K562 (cell line): ENCODE results near the gene FCER2. TPM values are rescaled to one million over a fixed set of nuclear protein-coding genes. Genes with fewer than 3 reads are reported as not detected.

Experiments
- ATAC-seq: fragments of 200-7000 bp; cut with Tn5 transposase; 3 replicates; pipeline ENCODE4 v1.9.1; 2020; ENCODE audit warnings: moderate library complexity
- BruUV-seq: library from RNA; stranded (reverse); fragments of 400-500 nt; replicated peaks from 2 replicates; lab custom pipeline; 2021; lab: Mats Ljungman, UMichigan
- CTCF ChIA-PET: fragments of 300-600 bp; formaldehyde crosslinking; extraction: SDS; loops from one replicate; lab custom pipeline; 2021; ENCODE audit warnings: low intra/inter-chr PET ratio; lab: Yijun Ruan, JAX
- POLR2A ChIA-PET: fragments of 300-600, 350-650 bp; sonication (Branson Sonifier 250); formaldehyde crosslinking; extraction: SDS; loops from one replicate; lab custom pipeline; 2021; ENCODE audit warnings: antibody characterized with exemption, inconsistent platforms; lab: Yijun Ruan, JAX
- DNase-seq, 4 experiments: peaks; one replicate each; pipeline versions ENCODE4 v3.0.0 to v3.0.0-alpha.2; 2011 to 2018; ENCODE audit warnings: low spot score in 3 of 4, mixed read lengths in 3 of 4; ENCODE audit errors: extremely low read depth in 1 of 4
- FAIRE-seq: peaks from 2 replicates; lab custom pipeline; 2011; peaks lifted over from hg19 to GRCh38; lab: Jason Lieb, UNC
- H2AFZ ChIP-seq: 2 replicates; pipeline ENCODE4 v1.6.0; 2011; ENCODE audit warnings: low read depth, low read length, control low read depth, inconsistent platforms
- H3K27ac ChIP-seq: fragments of 200-600 bp; 3 replicates; pipeline ENCODE4 v1.8.0; 2011; ENCODE audit warnings: low read depth, mild to moderate bottlenecking, control low read depth, inconsistent platforms, low read length, moderate library complexity, mixed read lengths; ENCODE audit errors: extremely low read depth
- H3K27me3 ChIP-seq, 2 experiments: fragments of 300-600 bp in 1 of 2; 2 replicates in 1 of 2; 3 replicates in 1 of 2; pipeline versions ENCODE4 v1.6.0 to v1.8.0; 2011; ENCODE audit warnings: inconsistent platforms in 2 of 2, low read length in 2 of 2, mild to moderate bottlenecking in 1 of 2, mixed read lengths in 1 of 2, moderate library complexity in 1 of 2; ENCODE audit not compliant: control insufficient read depth in 2 of 2, insufficient read depth in 2 of 2
- H3K36me3 ChIP-seq: fragments of 300-600 bp; 3 replicates; pipeline ENCODE4 v1.8.0; 2011; ENCODE audit warnings: mild to moderate bottlenecking, low read length, inconsistent platforms; ENCODE audit not compliant: control insufficient read depth, insufficient read depth
- H3K4me1 ChIP-seq, 2 experiments: fragments of 200-600 bp in 1 of 2; replicated peaks in 1 of 2; 2 replicates in 1 of 2; 3 replicates in 1 of 2; pipeline versions ENCODE4 v1.5.1 to v1.8.0; 2011; ENCODE audit warnings: inconsistent platforms in 2 of 2, low read length in 2 of 2, mild to moderate bottlenecking in 1 of 2, mixed read lengths in 1 of 2, moderate library complexity in 1 of 2; ENCODE audit not compliant: control insufficient read depth in 2 of 2, insufficient read depth in 2 of 2
- H3K4me2 ChIP-seq: 2 replicates; pipeline ENCODE4 v1.6.1; 2011; ENCODE audit warnings: low read length, control low read depth, inconsistent platforms, mixed read lengths; ENCODE audit not compliant: insufficient read depth
- H3K4me3 ChIP-seq: fragments of 200-600 bp; sonication (generic), shearing (Covaris generic); 2 replicates; pipeline ENCODE4 v1.5.1; 2016; ENCODE audit warnings: control low read depth, inconsistent platforms
- H3K79me2 ChIP-seq: fragments of 200-600 bp; 3 replicates; pipeline ENCODE4 v1.8.0; 2011; ENCODE audit warnings: low read length, inconsistent platforms; ENCODE audit not compliant: control insufficient read depth, insufficient read depth
- H3K9ac ChIP-seq, 2 experiments: 2 replicates each; pipeline versions ENCODE4 v1.6.0 to v1.6.1; 2011; ENCODE audit warnings: low read depth in 2 of 2, low read length in 2 of 2, control low read depth in 1 of 2, inconsistent platforms in 1 of 2, mild to moderate bottlenecking in 1 of 2, mixed read lengths in 1 of 2; ENCODE audit not compliant: insufficient read depth in 1 of 2
- H3K9me1 ChIP-seq: one replicate; pipeline ENCODE4 v1.6.0; 2011; ENCODE audit warnings: inconsistent platforms, mild to moderate bottlenecking, low read length, moderate library complexity; ENCODE audit not compliant: control insufficient read depth, insufficient read depth
- H3K9me3 ChIP-seq: replicated peaks from 2 replicates; pipeline ENCODE4 v1.5.1; 2011; ENCODE audit warnings: low read depth, low read length, inconsistent platforms; ENCODE audit not compliant: control insufficient read depth, insufficient read depth
- H4K20me1 ChIP-seq: replicated peaks from 2 replicates; pipeline ENCODE4 v1.6.1; 2011; ENCODE audit warnings: low read length, inconsistent platforms, mixed read lengths; ENCODE audit not compliant: control insufficient read depth, insufficient read depth
- EGR1 ChIP-seq: fragments of 450-650 bp; conservative IDR thresholded peaks from 2 replicates; pipeline ENCODE4 v1.6.1; 2017; ENCODE audit warnings: mild to moderate bottlenecking
- FOS ChIP-seq: IDR thresholded peaks from 3 replicates; pipeline ENCODE4 v1.6.1; 2011; ENCODE audit not compliant: insufficient read length; ENCODE audit errors: extremely low read depth
- KLF6 ChIP-seq: fragments of 250-450 bp; sonication (Bioruptor Pico); IDR thresholded peaks from 2 replicates; pipeline ENCODE4 v1.4.0; 2020; ENCODE audit warnings: mild to moderate bottlenecking, moderate library complexity, borderline replicate concordance
- ZNF232 ChIP-seq: sonication (generic); formaldehyde crosslinking; IDR thresholded peaks from 2 replicates; pipeline ENCODE4 v1.8.0; 2022; ENCODE audit warnings: mild to moderate bottlenecking, missing genetic modification reagents
- ZNF75A ChIP-seq: fragments of 450-650 bp; formaldehyde crosslinking; IDR thresholded peaks from 2 replicates; pipeline ENCODE4 v1.4.0; 2020; ENCODE audit warnings: mild to moderate bottlenecking
- ZNF830 ChIP-seq: fragments of 250-450 bp; sonication (Bioruptor Pico); IDR thresholded peaks from 2 replicates; pipeline ENCODE4 v1.5.0; 2021; ENCODE audit warnings: mild to moderate bottlenecking
- WGBS: fragments of 100-300 bp; shearing (Covaris generic); methylation state at CpG from one replicate; pipeline ENCODE4 v1.1.6; 2016; ENCODE audit warnings: low coverage, mixed read lengths; ENCODE audit not compliant: insufficient coverage; ENCODE audit errors: missing lambda C conversion rate; 5-methylcytosine and 5-hydroxymethylcytosine counted together
- in situ Hi-C: fragments of 300-500 bp; cut with MboI; formaldehyde crosslinking; loops from 4 replicates; pipeline ENCODE4 v1.15.0; 2018; ENCODE audit warnings: inconsistent platforms, mixed read lengths
- intact Hi-C: fragments of 100-400 bp; cut with micrococcal nuclease; formaldehyde crosslinking; loops from 2 replicates; pipeline ENCODE4 v1.14.2; 2022
- polyA plus RNA-seq, 8 experiments: library from polyadenylated mRNA; depleted of rRNA in 4 of 8; stranded (reverse) in 5 of 8; unstranded in 3 of 8; fragments of >200 nt; fragmentation: Nextera tagmentation in 2 of 8; fragmentation: Illumina TruSeq in 1 of 8; extraction: Ambion mirVana in 2 of 8; extraction: Trizol in 1 of 8; gene quantifications; 2 replicates each; pipeline versions ENCODE4 v1.2.1 to v1.2.3, GENCODE V29; 2011 to 2014; ENCODE audit warnings: inconsistent platforms in 1 of 8, missing spikeins in 1 of 8
- total RNA-seq, 7 experiments: library from RNA; depleted of rRNA in 6 of 7; stranded (reverse); fragments of >200 nt in 6 of 7; fragmentation: Illumina TruSeq in 2 of 7; extraction: Trizol in 2 of 7; gene quantifications; 2 replicates each; pipeline versions ENCODE4 v1.2.1 to v1.2.3, GENCODE V29; 2011 to 2021; ENCODE audit warnings: low replicate concordance in 1 of 7

The FCER2 gene
- total and polyA plus RNA-seq, 9 of the 15 experiments (the other 6 are each of a cell fraction or from before 2014, with no cell fraction given), result 0.11 TPM; not detected in 8

DNA sequence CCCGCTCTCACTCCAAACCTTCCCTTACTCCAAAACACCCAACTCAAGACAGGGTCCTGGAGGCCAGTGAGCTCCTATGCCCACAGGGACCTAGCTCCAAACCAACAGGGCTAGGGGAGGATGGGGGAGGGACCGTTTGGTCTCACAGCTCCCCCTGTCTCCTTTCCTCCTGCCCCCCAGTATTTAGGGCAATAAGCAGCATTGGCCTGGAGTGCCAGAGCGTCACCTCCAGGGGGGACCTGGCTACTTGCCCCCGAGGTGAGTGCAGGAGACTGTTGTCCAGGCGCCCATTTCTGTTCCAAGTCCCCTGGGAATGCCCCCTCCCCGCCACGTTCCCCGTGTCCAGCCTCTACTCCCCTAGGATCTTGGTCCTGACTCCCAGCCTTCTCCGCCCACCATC lies 32.3 kb downstream of the FCER2 start:
- no peak overlapping the region for H3K27ac ChIP-seq
- DNase-seq (no peak), FAIRE-seq (no peak), ATAC-seq (no peak)
- H3K9me3 ChIP-seq, result peaks cover 5% of the 10 kb centered on the region; the same call in 1 of the 2 replicates
- H3K9me1 ChIP-seq, result no peaks in the 10 kb centered on the region
- H3K4me1 ChIP-seq, result peaks cover 0 to 10% of the 10 kb centered on the region in 2 experiments; a peak in 2 of 5 replicates
- no peaks in the 10 kb centered on the region for H3K79me2 ChIP-seq
- in situ Hi-C loops (no loop called here), intact Hi-C loops (no loop called here)
- ChIA-PET POLR2A (no interaction called here), CTCF (no interaction called here)
- H4K20me1 ChIP-seq, result no peaks in the 10 kb centered on the region
- no peak for TF ChIP-seq EGR1
- no peak for TF ChIP-seq ZNF830 (CRISPR knock-in tag)
- TF ChIP-seq FOS, result no peak
- no TSS peak for BruUV-seq
- H3K27me3 ChIP-seq, result peaks cover 21 to 39% of the 10 kb centered on the region in 2 experiments; a peak in 4 of 5 replicates
- WGBS, result 4% methylated on average over 7 of the region's 9 CpGs
- no peak overlapping the region for H3K4me3 ChIP-seq
- H3K9ac ChIP-seq, result no peak overlapping the region; a peak in 1 of 4 replicates
- H3K4me2 ChIP-seq, result no peak overlapping the region
- no peak overlapping the region for H2AFZ ChIP-seq
- no peaks in the 10 kb centered on the region for H3K36me3 ChIP-seq

DNA sequence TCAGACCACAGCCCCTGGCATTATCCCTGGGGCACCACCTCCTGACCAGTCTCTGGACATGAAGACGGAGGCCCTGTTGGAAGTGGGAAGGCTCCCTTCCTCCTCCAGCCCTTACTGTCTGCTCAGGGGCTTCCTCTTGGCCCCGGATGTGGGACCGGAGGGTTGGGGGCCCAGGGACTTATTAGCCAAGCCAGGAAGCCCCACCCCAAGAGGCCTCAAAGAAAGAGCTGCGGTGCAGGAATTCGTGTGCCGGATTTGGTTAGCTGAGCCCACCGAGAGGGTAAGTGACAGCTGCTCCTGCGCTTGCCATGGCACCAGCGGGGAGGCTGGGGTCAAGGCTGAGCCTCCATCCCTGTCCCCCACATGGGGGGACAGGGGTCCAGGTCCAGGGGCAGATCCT lies 33.1 kb downstream of the FCER2 start, which contains the start of gene RETN:
RETN (plus strand) TSS at position 208 of the 400 bp plus-strand sequence. CDS start 278 bp downstream, outside the sequence.
- Histone ChIP-seq H3K9ac (no peak within 1 kb of the TSS; a peak in 1 of 4 replicates), H3K27ac (no peak within 1 kb of the TSS), H3K36me3 (no peaks in the 10 kb centered on the region), H4K20me1 (no peaks in the 10 kb centered on the region), H3K4me2 (no peak within 1 kb of the TSS), H3K9me1 (no peaks in the 10 kb centered on the region), H3K4me3 (no peak within 1 kb of the TSS), H3K4me1 (peaks cover 0 to 10% of the 10 kb centered on the region in 2 experiments; a peak in 2 of 5 replicates), H3K9me3 (peaks cover 2% of the 10 kb centered on the region; the same call in 1 of the 2 replicates), H3K79me2 (no peaks in the 10 kb centered on the region), H2AFZ (no peak within 1 kb of the TSS), H3K27me3 (peaks cover 21 to 43% of the 10 kb centered on the region in 2 experiments; a peak in 4 of 5 replicates)
- intact Hi-C loops (no loop called here), in situ Hi-C loops (no loop called here)
- TF ChIP-seq ZNF232 (CRISPR knock-in tag) (no peak), ZNF75A (no peak), KLF6 (CRISPR knock-in tag) (no peak)
- ChIA-PET POLR2A (interaction anchor here (0.8 to 1.3 kb wide), 3 partner anchors 14 to 146 kb away, joined by 3 read pairs; partner anchors contain the start of gene MCOLN1), CTCF (no interaction called here)
- WGBS, result 4% methylated on average over 9 of the region's 9 CpGs
- DNase-seq (no peak), FAIRE-seq (no peak), ATAC-seq (no peak)
- no TSS peak for BruUV-seq
